Measurements from ENCODE around the gene UCKL1.
"Not testable (repeated sequence)": the region's sequence is repeated elsewhere in the genome, so short reads cannot be mapped to it uniquely, and the experiment has no call there.

Gene UCKL1

DNA sequence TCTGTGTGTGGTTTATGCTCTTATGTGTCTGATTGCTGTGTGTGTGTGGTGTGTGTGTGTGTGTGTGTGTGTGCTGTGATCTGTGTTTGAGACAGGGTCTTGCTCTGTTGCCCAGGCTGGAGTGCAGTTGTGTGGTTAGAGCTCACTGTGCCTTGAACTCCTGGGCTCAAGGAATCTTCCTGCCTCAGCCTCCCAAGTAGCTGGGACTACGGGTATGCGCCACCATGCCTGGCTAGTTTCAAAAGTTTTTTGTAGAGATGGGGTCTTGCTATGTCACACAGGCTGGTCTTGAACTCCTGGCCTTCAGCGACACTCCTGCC is 16.9 kb upstream of the UCKL1 start:
- no peak for DNase-seq

DNA sequence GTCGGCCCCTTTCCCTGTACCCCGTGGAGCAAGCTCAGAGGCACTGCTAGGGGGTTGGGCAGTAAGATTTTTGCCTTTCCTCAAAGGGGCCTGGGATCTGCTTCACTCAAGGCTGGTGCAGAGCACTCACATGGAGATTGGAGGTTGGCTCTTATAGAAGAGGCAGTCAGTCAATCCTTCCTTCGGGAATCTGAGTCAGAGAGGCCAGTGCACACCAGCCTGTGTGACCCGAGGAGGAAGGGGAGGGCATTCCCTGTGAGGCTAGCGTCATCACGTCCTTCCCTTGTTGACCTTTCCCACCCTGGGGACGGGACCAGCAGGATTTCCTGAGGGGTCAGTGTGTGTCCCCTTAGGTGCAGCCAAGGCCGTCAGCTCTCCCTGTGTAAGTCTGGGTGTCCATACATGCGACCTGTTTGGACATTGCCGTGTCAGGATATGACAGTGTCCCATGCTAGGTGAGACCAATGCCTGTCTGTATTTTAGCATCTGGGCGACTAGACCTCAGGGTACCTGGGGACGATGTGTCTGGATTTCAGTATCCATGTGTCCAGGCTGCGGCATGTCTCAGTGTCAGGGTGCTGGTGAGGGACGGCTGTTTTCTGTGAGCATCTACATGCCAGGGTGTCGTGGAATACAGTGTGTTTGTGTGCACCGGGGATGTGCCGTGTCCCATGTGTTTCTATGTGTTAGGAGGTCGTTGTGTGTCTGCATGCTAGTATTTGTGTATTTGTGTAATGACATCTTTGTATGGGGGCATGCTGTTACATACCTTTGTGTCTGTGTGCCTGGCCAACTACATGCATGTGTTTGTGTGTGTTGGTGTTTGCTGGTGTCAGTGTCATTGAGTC is 16.3 kb upstream of the UCKL1 start:
- no peak for DNase-seq

DNA sequence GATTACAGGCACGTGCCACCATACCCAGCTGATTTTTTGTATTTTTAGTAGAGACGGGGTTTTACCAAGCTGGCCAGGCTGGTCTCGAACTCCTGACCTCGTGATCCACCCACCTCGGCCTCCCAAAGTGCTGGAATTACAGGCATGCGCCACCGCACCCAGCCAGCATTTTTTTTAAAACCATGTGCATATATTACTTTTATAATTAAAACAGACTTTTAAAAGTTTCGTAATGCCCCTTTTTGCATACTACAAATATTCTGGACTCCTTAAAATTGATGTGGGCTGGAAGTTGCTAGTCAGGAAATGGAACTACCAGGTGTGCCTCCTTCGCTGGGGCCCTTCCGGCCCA is 15.7 kb upstream of the UCKL1 start:
- DNase-seq: not testable (repeated sequence)

DNA sequence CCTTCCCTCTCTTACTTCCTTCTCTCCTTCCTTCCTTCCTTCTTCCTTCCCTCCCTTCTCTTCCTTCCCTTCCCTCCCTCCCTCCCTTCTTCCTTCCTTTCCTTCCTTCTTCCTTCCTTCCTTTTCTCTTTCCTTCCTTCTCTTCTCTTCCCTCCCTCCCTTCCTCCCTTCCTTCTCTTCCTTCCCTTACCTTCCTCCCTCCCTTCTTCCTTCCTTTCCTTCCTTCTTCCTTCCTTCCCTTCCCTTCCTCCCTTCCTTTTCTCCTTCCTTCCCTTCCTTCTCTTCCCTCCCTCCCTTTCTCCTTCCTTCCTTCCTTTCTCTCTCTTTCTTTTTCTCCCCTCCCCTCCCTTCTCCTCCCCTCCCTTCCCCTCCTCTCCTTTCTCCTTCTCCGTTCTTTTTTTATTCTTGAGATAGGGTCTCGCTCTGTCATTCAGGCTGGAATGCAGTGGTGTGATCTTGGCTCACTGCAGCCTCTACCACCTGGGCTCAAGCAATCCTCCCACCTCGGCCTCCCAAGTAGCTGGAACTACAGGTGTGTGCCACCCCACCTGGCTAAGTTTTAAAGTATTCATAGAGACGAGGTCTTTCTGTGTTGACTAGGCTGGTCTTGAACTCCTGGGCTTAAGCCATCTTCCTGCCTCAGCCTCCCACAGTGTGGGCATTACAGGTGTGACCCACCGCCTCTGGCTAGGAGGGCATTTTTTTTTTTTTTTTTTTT is 14.7 kb upstream of the UCKL1 start:
- no peak for DNase-seq

DNA sequence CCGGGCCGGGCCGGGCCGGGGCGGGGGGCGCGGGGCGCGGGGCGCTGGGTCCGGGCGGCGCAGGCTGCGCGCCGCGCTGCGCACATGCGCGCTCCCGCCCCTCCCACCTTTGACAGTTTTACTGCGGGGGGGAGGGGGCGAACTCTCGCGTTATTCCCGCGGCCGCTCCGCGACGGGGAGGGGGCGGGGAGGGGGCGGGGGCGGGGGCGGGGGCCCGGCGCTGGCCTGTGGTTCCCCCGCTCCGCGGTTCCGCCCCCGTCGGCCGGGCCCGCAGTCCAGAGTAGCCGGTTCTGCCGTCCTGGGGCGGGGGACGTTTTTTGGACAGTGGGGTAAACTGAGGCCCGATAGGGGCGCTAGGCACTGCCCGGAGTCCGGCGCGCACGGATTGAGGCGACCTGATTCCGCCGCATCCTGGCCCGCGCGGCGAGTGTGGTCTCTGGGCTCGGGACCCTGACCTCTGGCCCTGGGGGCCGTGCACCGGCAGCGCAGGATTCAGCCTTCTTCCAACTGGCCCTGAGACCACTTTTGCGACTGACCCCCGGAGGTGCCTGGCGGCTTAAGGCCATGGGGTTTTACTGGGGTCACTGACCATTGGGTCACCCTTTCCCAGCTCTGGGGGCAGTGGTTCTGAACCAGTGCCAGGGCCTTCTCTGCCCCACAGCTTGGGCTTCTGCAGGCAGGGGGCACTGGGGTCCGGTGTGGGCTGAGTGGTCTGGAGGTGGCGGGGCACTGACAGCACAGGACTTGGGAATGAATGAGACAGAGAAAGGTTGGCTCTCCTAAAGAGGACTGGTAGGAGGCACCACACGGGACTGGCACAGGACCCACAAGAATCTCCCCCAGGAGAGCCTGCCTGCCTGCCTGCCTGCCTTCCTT is 13.9 kb upstream of the UCKL1 start, which contains the start of gene ZNF512B:
Gene ZNF512B (minus strand): TSS at position 93 of the 876 bp plus-strand sequence. CDS start 1,980 bp downstream, outside the sequence.
- DNase-seq: peak; percentile 61

DNA sequence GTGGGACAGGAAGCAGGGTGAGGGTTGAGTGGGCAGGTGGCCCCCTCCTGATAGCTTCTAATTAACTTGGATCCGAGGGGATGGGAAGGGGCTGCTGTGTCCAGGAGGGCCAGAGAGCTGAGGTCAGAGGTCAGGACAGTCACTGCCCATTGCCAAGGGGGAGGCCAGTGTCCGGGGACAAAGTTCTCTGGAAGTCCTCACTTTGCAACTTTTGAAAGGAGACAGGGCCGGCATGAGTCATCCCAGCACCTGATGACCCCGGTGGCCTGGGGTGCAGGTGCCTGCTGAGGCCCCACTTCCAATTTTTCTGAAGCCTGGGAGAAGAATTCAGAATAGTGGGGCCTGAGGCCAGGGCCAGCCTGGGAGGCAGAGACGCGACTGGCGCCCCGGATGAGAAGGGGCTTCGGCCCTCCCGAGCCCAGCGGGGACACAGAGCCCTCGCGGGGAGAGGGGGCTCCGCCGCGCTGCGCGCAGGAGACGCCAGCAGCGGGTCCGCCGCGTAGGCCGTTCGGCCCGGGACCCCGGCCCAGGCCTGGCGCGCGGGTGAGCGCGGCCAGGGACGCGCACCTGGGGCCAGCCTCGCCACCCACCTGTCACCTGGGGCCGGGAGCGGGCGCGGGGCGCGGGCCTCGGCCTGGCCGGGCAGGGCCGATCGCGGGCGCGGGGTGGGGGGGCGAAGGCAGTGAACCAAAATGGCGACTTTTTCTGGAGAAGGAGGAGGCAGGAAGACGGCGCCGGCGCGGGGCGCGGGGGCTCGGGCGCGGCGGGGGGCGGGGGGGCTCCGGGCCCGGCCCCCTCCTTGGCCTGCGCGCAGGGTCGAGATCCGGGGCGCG is 12.9 kb upstream of the UCKL1 start:
- no peak for DNase-seq

DNA sequence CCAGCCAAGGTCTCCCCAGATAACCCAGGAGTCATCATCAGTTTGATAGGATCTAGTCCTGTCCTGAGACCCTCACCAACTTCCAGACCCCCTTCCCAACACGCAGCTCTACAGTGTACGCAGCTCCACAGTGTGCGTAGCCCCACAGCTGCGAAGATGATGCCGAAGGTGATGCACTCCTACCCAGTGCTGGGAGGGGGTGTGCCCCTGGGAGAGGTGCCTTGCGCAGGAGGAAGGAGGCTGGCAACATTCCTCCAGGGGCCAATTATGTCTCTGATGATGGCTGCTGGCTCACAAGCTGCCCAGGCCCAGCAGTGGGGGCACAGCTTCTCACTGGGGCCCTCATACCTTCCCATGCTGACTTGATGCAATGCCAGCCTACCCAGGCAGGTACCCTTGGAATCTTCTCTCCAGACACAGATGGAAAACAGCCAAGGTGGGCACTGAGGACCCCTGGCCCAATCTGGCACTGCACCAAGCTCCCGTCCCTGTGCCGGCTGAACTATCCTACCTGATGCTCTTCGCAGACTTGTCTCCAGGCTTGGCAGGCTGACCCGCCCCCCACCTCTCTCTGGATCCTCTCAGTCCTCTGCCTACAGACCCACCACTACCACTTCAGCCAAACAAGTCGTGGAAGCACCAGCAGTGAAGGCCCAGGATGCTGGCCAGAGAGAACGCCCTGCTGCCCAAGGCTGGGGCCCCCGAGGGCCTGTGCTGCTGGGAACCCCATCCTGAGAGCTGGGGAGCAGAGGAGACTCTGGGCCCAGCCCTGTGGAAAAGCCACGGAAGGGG is 12.1 kb upstream of the UCKL1 start:
- DNase-seq: no peak

DNA sequence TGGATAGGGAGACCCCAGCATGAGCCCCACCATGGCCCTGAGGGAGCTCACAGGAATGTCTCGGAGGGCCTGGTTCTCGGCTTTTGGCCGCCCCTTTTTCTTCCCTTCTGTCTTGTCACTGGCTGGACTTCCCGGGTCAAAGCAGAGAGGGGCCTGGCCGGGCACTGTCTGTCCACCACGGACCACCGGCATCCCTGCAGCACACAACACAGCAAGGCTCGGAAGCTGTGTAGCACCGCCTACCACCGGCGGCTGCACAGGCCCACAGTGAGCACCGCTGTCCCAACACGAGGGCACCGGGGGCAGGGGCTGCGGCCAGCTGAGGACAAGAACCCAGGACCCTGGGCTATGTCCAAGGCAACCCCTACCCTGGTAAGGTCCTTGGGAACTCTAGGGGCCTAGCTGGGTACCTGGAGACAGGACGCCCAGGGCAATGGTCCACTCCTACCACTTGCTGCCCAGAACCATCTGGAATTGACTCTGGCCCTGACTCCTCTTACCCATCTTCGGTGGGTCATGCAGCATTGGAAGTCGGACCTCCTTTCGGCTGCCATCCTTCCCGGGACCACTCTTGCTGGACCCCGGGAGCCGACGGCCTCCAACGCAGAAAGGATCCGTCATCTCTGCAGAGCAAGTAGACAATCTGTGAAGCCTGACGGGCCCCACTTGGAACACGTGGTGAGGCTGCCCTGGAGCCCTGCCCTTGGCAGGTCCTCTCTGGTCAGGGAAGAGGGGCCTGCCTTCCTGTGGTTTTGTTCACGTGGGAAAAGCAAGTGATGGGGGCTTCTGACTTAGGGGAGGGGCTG is 11.3 kb upstream of the UCKL1 start:
- DNase-seq: no peak

DNA sequence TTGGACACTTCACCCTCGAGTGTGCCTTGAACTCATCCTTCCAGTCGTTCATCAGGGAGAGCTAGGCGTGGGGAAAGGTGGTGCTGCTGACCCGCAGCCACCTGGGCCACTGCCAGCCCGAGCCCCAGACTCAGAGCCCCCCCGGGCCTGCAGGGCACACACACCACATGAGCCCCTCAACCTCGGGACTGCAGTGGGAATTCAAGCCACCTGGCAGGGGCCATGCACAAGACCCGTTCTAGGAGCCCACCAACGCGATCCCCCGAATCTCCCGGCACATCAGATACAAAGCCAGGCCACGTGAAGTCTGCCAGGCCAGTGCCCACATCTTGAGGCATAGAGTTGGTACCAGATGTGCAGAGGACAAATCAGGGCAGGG is 10.7 kb upstream of the UCKL1 start:
- DNase-seq: no peak

DNA sequence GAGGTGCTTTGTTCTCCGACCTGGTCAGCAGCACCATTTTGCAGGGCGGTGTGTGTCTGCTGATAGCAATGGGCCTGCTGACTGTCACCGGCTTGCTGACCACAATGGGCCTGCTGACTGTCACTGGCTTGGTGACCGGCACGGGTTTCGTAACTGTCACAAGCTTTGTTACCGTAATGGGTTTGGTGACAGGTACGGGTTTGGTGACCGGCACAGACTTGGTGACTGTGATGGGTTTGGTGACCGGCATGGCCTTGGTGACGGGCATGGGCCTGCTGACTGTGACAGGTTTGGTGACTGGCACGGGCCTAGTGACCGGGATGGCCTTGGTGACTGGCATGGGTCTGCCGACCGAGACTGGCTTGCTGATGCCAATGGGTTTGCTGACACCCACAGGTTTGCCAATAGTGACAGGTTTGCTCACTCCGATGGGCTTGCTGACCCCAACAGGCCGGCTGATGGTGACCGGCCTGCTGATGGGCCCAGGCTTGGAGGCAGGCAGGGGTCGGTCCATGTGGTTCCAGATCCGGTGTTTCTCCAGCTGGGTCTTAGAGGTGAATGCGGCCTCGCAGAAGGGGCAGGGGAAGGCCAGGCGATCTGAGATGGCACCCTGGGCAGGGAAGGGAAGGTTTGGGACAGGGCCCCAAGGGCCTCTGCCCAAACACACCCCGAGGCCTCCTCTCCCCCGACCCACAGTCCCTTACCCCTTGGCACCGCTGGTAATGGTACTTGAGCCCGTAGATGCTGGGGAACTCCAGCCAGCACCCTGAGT is 10.1 kb upstream of the UCKL1 start:
- DNase-seq: no peak

DNA sequence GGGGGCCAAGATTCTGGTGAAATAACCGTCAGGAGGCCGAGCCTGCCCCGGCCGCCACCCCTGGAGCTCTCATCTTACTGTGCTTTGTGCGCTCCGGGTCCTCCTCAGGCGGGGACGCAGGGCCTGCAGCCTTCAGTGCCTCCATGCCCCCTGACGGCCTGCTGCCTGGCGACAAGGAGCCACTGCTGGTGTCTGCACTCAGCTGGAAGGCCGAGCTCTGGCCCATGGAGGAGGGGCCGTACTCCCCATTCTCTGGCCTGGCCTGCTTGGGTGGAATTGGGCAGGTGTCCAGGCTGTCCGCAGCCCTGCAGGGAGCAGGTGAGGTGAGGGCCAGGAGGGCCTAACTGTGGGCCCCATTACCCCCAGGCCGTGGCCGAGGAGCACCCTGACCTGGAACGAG is 8.2 kb upstream of the UCKL1 start:
- no peak for DNase-seq

DNA sequence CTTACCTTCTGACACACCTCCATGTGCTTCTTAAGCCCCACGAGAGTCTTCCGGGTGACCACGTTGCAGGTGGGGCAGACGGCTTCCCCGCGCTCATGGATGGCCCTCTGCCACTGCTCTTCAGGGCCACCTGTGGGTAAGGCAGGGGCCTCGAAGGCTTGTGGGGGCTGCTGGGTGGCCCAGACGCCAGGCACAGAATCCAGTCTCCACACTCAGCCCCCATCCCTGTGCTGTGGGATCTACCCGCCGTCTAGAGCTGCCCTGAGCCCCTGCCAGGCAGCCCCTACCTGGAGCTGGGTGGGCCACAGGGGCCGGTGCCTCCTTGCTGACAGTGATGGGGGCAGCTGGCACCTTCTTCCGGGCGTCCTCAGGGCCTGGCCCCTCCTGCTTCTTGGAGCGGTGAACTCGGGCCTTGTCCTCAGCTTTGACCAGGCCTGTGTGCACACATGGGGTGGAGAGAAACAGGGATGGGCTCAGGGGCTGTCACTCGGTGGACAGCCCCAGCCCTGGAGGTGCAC is 7.6 kb upstream of the UCKL1 start:
- no peak for DNase-seq

DNA sequence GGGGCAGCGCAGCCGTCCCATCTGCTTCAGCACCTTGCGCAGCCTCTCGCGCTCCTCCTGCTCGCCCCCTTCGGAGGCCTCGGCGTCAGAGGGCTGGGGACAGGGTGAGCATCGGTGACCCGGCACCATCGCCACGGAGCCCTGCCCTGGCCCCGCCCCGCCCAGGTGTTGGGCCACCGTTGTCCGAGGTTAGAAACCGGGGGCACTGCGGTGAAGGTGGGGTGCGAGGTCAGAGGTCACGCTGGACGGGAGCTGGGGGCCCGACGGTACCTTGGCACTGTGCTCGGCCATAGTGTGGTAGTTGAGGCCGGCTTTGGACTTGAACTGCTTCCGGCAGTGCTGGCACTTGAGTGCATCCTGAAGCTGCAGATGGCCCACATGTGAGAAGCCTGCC is 7.1 kb upstream of the UCKL1 start:
- no peak for DNase-seq

DNA sequence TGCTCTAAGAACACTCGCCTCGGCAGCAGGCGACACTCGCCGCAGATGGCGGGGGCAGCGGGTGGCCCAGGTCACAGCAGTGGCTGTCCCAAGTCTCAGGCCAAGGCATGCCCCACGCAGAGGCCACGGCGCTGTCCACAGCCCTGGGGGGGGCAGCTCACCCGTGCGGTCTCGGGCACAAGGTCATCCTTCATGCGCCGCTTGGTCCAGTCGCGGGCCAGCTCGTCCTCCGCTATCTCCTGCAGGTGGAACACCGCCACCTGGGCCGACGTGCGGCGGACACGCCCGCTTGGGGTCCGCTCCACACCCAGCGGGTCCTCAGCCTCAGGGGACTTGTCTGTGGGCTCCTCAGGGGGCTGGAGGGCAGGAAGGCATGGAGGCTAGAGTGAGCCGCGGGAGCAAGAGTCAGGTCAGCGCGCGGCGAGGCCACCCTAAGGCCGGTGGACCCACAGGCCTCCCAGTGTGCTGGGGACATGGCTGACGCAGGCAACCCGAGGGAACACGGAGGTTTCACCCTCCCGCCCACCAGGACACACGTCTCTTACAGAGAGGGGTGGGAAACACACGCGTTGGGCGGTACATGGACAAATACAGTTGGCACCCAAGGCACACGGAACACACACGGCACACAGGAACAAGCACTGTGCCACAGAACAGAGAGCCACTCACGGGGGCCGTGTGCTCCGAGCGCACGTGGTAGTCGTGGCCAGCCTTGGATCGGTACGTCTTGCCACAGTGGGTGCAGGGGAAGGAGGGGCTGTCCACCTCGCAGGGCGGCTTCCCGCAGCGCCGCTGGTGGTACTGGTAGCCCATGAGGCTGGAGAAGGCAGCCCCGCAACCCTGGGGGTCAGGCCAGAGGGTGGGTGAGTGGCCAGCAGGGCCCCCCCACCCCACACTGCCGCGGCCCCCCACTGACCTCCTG is 6.5 kb upstream of the UCKL1 start:
- no peak for DNase-seq

DNA sequence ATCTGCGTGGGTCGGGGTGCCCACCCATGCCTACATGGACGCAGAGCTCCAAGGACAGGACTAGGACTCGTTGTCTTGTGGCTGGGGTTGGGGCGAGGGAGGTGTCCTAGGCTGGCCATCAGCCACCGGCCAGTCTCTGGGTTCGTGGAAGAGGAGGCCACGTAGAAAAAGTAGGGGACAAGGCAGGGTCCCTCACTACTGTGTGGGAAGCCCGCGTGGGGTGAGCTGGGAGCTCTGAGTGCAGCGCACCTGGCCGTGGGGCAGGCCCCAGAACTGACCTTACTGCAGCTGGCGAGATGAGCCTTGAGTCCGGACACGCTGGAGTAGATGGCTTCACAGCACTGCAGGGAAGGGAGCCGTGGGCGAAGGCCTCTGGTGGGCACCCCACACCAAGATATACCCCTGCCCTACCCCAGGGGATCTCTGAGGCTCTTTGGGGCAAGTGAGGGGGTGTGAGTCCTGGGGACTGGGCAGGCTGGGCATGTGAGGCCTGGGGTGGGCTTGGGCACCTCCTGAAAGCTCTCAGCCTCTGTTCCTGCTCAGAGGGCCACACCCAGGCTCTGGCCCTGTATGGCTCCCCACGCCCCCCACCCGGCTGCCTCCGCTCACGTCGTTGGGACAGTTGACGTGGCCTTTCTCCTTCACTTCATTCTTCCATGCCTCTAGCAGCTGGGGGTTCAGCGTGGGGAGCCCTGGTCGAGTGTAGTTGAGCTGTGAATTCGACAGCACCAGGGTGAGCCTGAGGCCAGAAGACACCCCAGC is 5.6 kb upstream of the UCKL1 start:
- DNase-seq: no peak

DNA sequence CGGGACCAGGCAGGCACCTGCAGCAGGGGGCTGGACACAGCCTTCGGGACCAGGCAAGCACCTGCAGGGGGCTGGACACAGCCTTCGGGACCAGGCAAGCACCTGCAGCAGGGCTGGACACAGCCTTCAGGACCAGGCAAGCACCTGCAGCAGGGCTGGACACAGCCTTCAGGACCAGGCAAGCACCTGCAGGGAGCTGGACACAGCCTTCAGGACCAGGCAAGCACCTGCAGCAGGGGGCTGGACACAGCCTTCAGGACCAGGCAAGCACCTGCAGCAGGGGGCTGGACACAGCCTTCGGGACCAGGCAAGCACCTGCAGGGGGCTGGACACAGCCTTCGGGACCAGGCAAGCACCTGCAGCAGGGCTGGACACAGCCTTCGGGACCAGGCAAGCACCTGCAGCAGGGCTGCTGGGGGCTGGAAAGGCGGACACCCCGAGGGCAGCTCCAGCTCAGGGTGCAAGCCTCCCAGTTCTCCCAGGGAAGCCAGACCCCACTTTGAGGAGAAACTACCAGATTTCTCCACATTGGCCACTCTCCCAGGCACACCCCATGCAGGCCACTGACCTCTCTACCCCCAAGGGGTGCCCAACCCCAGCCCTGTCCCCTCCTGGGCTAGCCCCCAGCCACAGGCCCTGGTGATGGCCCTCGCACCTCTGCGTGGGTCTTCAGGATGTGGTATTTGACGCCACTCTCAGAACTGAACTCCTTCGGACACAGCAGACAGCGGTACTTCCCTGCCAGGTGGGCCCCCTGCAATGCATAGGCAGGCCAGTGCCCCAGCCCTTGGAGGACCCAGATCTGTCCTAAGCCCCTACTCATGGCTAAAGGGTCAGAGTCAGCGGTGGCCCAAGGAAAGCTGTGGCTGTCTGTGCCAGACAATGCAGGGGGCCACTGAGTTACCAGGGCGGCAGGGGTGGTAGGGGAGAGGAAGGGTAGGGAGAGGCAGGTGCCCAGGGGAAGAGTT is 4.7 kb upstream of the UCKL1 start:
- DNase-seq: not testable (repeated sequence)
